Neural crest cell (in vitro differentiated cells): ENCODE results near the gene MYO9B. TPM values are rescaled to one million over a fixed set of nuclear protein-coding genes. Genes with fewer than 3 reads are reported as not detected.

Experiments used
- DNase-seq: peaks from one replicate; pipeline ENCODE4 v3.0.0; 2021; ENCODE audit warnings: low read depth, mixed read lengths, low spot score
- H3K27ac Mint-ChIP-seq: one replicate; pipeline ENCODE4 v1.8.0; 2021; ENCODE audit warnings: mild to moderate bottlenecking, mixed read lengths; ENCODE audit not compliant: unreplicated experiment
- H3K27me3 Mint-ChIP-seq: 2 replicates; pipeline ENCODE4 v1.8.0; 2021; ENCODE audit warnings: low read depth, mild to moderate bottlenecking, mixed read lengths
- H3K36me3 Mint-ChIP-seq: 2 replicates; pipeline ENCODE4 v1.8.0; 2021; ENCODE audit warnings: low read depth, mild to moderate bottlenecking, mixed read lengths
- H3K4me1 Mint-ChIP-seq: 2 replicates; pipeline ENCODE4 v1.8.0; 2021; ENCODE audit warnings: mixed read lengths
- H3K4me3 Mint-ChIP-seq: one replicate; pipeline ENCODE4 v1.8.0; 2021; ENCODE audit warnings: mild to moderate bottlenecking, mixed read lengths
- H3K9me3 Mint-ChIP-seq: 2 replicates; pipeline ENCODE4 v1.8.0; 2021; ENCODE audit warnings: mixed read lengths
- CTCF ChIP-seq: fragments of 200-600 bp; sonication (generic); conservative IDR thresholded peaks from 2 replicates; pipeline ENCODE4 v1.5.0; 2021; ENCODE audit warnings: antibody characterized with exemption, mild to moderate bottlenecking
- total RNA-seq: library from RNA; stranded (reverse); gene quantifications from 2 replicates; pipeline ENCODE4 v1.2.1, GENCODE V29; 2021

Gene MYO9B
- total RNA-seq, 1 donor from 2014 or later: 113 TPM

- TF ChIP-seq CTCF: no peak
- H3K9me3 Mint-ChIP-seq: no peaks in the 10 kb centered on the region
- no peak overlapping the region for H3K27ac Mint-ChIP-seq
- no peaks in the 10 kb centered on the region for H3K27me3 Mint-ChIP-seq
- H3K36me3 Mint-ChIP-seq: no peaks in the 10 kb centered on the region
- peaks cover 10% of the 10 kb centered on the region for H3K4me1 Mint-ChIP-seq
- no peak for DNase-seq
- H3K4me3 Mint-ChIP-seq: no peak overlapping the region
Measured at GRCh38 chr19:17116996-17117702, 41.6 kb downstream of the MYO9B start.

- TF ChIP-seq CTCF: no peak
- Mint-ChIP-seq H3K4me1 (peaks cover 3% of the 10 kb centered on the region), H3K36me3 (no peaks in the 10 kb centered on the region), H3K27me3 (no peaks in the 10 kb centered on the region), H3K9me3 (no peaks in the 10 kb centered on the region), H3K27ac (no peak overlapping the region), H3K4me3 (no peak overlapping the region)
- DNase-seq: no peak
Measured at GRCh38 chr19:17118957-17119356, 43.4 kb downstream of the MYO9B start.

- no peak for TF ChIP-seq CTCF
- Mint-ChIP-seq H3K27ac (no peak overlapping the region), H3K4me1 (peaks cover 15% of the 10 kb centered on the region), H3K27me3 (no peaks in the 10 kb centered on the region), H3K4me3 (no peak overlapping the region), H3K36me3 (no peaks in the 10 kb centered on the region), H3K9me3 (no peaks in the 10 kb centered on the region)
- no peak for DNase-seq
Measured at GRCh38 chr19:17121736-17122293, 46.2 kb downstream of the MYO9B start.

- no peaks in the 10 kb centered on the region for H3K9me3 Mint-ChIP-seq
Measured at GRCh38 chr19:17123041-17123440, 47.5 kb downstream of the MYO9B start.

GRCh38 chr19:17124025-17124424 lies 48.4 kb downstream of the MYO9B start:
- DNase-seq: no peak
- H3K27ac Mint-ChIP-seq: no peak overlapping the region
- no peaks in the 10 kb centered on the region for H3K9me3 Mint-ChIP-seq
- no peak overlapping the region for H3K4me3 Mint-ChIP-seq
- no peaks in the 10 kb centered on the region for H3K27me3 Mint-ChIP-seq
- no peak for TF ChIP-seq CTCF
- H3K36me3 Mint-ChIP-seq: no peaks in the 10 kb centered on the region
- H3K4me1 Mint-ChIP-seq: peaks cover 12% of the 10 kb centered on the region

More at GRCh38 chr19:17123041-17123440, 47.5 kb downstream of the MYO9B start:
- H3K27ac Mint-ChIP-seq: no peak overlapping the region
- no peaks in the 10 kb centered on the region for H3K27me3 Mint-ChIP-seq
- TF ChIP-seq CTCF: no peak
- H3K36me3 Mint-ChIP-seq: no peaks in the 10 kb centered on the region
- no peak for DNase-seq
- peaks cover 12% of the 10 kb centered on the region for H3K4me1 Mint-ChIP-seq
- H3K4me3 Mint-ChIP-seq: no peak overlapping the region
